ENCODE data around the gene HAPLN3. TPM values are rescaled to one million over a fixed set of nuclear protein-coding genes. Genes with fewer than 3 reads are reported as not detected.

Gene HAPLN3
- total RNA-seq, 4 donors from 2014 or later: 3.9 to 18.8 (median 8.9) TPM

DNA sequence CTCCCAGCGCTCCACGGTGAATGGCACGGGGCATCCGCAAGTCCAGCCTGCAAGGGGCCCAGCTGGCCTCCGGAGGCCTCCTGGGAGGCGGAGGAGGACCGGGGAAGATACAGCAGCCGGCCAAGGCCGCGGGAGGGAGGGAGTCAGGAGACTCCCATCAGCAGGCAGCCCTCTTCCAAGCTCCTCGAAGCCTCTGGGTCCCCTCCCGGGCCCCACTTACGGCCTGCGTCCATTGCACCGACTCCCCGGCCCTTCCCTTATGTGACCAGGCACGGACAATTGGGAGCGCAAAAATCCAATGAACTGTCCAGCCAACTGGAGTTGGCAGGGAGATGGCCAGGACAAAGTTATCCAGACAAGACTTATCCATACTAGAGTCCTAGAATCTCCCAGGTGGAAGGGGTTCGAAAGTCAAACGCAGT lies 17.2 kb upstream of the HAPLN3 start:
- TF ChIP-seq, protein P1, sequence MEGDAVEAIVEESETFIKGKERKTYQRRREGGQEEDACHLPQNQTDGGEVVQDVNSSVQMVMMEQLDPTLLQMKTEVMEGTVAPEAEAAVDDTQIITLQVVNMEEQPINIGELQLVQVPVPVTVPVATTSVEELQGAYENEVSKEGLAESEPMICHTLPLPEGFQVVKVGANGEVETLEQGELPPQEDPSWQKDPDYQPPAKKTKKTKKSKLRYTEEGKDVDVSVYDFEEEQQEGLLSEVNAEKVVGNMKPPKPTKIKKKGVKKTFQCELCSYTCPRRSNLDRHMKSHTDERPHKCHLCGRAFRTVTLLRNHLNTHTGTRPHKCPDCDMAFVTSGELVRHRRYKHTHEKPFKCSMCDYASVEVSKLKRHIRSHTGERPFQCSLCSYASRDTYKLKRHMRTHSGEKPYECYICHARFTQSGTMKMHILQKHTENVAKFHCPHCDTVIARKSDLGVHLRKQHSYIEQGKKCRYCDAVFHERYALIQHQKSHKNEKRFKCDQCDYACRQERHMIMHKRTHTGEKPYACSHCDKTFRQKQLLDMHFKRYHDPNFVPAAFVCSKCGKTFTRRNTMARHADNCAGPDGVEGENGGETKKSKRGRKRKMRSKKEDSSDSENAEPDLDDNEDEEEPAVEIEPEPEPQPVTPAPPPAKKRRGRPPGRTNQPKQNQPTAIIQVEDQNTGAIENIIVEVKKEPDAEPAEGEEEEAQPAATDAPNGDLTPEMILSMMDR (IDR thresholded peaks at IDR 0.05; ENCODE audit: low read depth): no peak

- TF ChIP-seq, protein P1 (IDR thresholded peaks at IDR 0.05; ENCODE audit: low read depth): no peak
Observed at GRCh38 chr15:88911766-88912118, 16.4 kb upstream of the HAPLN3 start.

- TF ChIP-seq, protein P1 (IDR thresholded peaks at IDR 0.05; ENCODE audit: low read depth): no peak
Observed at GRCh38 chr15:88909956-88910831, 14.8 kb upstream of the HAPLN3 start.

- TF ChIP-seq, protein P1 (IDR thresholded peaks at IDR 0.05; ENCODE audit: low read depth): no peak
Observed at GRCh38 chr15:88908697-88909621, 13.6 kb upstream of the HAPLN3 start.

GRCh38 chr15:88908123-88908522 lies 12.8 kb upstream of the HAPLN3 start:
- TF ChIP-seq, protein P1 (IDR thresholded peaks at IDR 0.05; ENCODE audit: low read depth): no peak

DNA sequence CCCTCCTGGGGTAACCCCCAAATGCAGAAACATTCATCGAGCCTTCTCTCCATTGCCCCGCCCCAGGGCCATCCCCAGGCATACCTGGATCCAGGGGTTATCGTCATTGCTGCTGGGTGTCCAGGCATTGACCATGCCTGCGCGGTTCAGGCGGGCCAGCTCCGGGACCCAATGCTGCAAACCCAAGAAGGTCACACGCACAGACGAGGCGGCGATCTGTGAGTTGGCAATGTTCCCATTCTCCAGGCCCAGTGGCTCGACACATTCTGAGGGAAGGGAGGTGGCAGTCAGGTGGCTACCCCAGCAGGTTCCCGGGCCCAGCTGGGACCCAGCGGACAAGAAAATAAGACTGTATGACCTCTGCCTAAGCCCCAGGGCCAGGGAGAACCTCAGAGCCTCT lies 11.8 kb upstream of the HAPLN3 start:
- TF ChIP-seq, protein P1 (IDR thresholded peaks at IDR 0.05; ENCODE audit: low read depth): no peak

GRCh38 chr15:88906551-88906950 lies 11.2 kb upstream of the HAPLN3 start:
- TF ChIP-seq, protein P1 (IDR thresholded peaks at IDR 0.05; ENCODE audit: low read depth): no peak

Data from subcutaneous adipose tissue (tissue), 4 donors.